SK-N-SH (cell line): ENCODE data around the gene CEACAM1. TPM values are rescaled to one million over a fixed set of nuclear protein-coding genes. Genes with fewer than 3 reads are reported as not detected.

Source experiments
- CTCF ChIA-PET: fragments of 300-600, 350-600 bp; formaldehyde crosslinking; extraction: SDS; loops from one replicate; lab custom pipeline; 2021; lab: Yijun Ruan, JAX
- POLR2A ChIA-PET: fragments of 350-600 bp; sonication (Branson Sonifier 250); formaldehyde crosslinking; extraction: SDS; loops from one replicate; lab custom pipeline; 2020; ENCODE audit warnings: antibody characterized with exemption, inconsistent platforms; lab: Yijun Ruan, JAX
- DNase-seq: peaks from one replicate; pipeline ENCODE4 v3.0.0; 2012
- H2AFZ ChIP-seq: fragments of 200-600 bp; sonication (generic); 2 replicates; pipeline ENCODE4 v1.8.1; 2016; ENCODE audit warnings: antibody characterized with exemption, mild to moderate bottlenecking, low read depth
- H3F3A ChIP-seq: fragments of 200-600 bp; sonication (generic); replicated peaks from 2 replicates; pipeline ENCODE3; 2016; ENCODE audit warnings: antibody characterized with exemption, mild to moderate bottlenecking; ENCODE audit not compliant: insufficient read depth
- H3K27ac ChIP-seq, 2 experiments: fragments of 200-500 bp in 1 of 2; fragments of 200-600 bp in 1 of 2; sonication (Bioruptor generic) in 1 of 2; sonication (generic), shearing (Covaris generic) in 1 of 2; 2 replicates each; pipeline versions ENCODE4 v1.5.1 to v1.6.1; 2014 to 2016; ENCODE audit warnings: low read depth in 2 of 2, inconsistent platforms in 1 of 2, low read length in 1 of 2, mild to moderate bottlenecking in 1 of 2, mixed read lengths in 1 of 2
- H3K27me3 ChIP-seq: fragments of 200-600 bp; sonication (generic), shearing (Covaris generic); 2 replicates; pipeline ENCODE4 v1.6.1; 2016; ENCODE audit warnings: mixed run types; ENCODE audit not compliant: insufficient read depth
- H3K36me3 ChIP-seq, 2 experiments: fragments of 200-500 bp in 1 of 2; fragments of 200-600 bp in 1 of 2; sonication (Bioruptor generic) in 1 of 2; sonication (generic) in 1 of 2; replicated peaks in 1 of 2; 2 replicates each; pipeline versions ENCODE3 to v1.5.1; 2014 to 2016; ENCODE audit warnings: low read length in 1 of 2, mild to moderate bottlenecking in 1 of 2; ENCODE audit not compliant: insufficient read depth in 2 of 2, control insufficient read depth in 1 of 2
- H3K4me1 ChIP-seq, 2 experiments: fragments of 200-500 bp in 1 of 2; fragments of 200-600 bp in 1 of 2; sonication (Bioruptor generic) in 1 of 2; sonication (generic), shearing (Covaris generic) in 1 of 2; 2 replicates each; pipeline versions ENCODE4 v1.5.1 to v1.6.1; 2014 to 2016; ENCODE audit warnings: low read depth in 1 of 2, low read length in 1 of 2, mixed run types in 1 of 2; ENCODE audit not compliant: insufficient read depth in 2 of 2, control insufficient read depth in 1 of 2
- H3K4me2 ChIP-seq: fragments of 200-600 bp; sonication (generic), shearing (Covaris generic); 2 replicates; pipeline ENCODE4 v1.6.1; 2017; ENCODE audit warnings: mixed run types
- H3K4me3 ChIP-seq, 2 experiments: fragments of 200-500 bp in 1 of 2; fragments of 200-600 bp in 1 of 2; sonication (Bioruptor generic) in 1 of 2; sonication (generic), shearing (Covaris generic) in 1 of 2; 2 replicates each; pipeline versions ENCODE4 v1.5.1 to v1.8.1; 2014 to 2016; ENCODE audit warnings: low read depth in 2 of 2, inconsistent platforms in 1 of 2, low read length in 1 of 2, mild to moderate bottlenecking in 1 of 2, mixed read lengths in 1 of 2, moderate library complexity in 1 of 2
- H3K79me2 ChIP-seq: fragments of 200-600 bp; sonication (generic); 2 replicates; pipeline ENCODE4 v1.8.1; 2017; ENCODE audit warnings: mild to moderate bottlenecking; ENCODE audit not compliant: insufficient read depth
- H3K9ac ChIP-seq: fragments of 200-600 bp; sonication (generic); 2 replicates; pipeline ENCODE4 v1.6.1; 2017; ENCODE audit warnings: mixed run types
- H3K9me2 ChIP-seq: fragments of 200-600 bp; sonication (generic); 2 replicates; pipeline ENCODE4 v1.6.1; 2017; ENCODE audit warnings: mixed run types
- H3K9me3 ChIP-seq: fragments of 200-600 bp; sonication (generic); 2 replicates; pipeline ENCODE4 v1.6.1; 2017; ENCODE audit warnings: mixed run types, mild to moderate bottlenecking, moderate library complexity
- H4K20me1 ChIP-seq: fragments of 200-600 bp; sonication (generic); 2 replicates; pipeline ENCODE4 v1.6.1; 2017; ENCODE audit warnings: mild to moderate bottlenecking, mixed run types; ENCODE audit not compliant: insufficient read depth
- ELF1 ChIP-seq: IDR thresholded peaks from 2 replicates; pipeline ENCODE4 v1.4.0; 2012
- EP300 ChIP-seq, 2 experiments: IDR thresholded peaks; 2 replicates each; pipeline versions ENCODE4 v1.4.0 to v1.6.1; 2012; ENCODE audit warnings: borderline replicate concordance in 1 of 2, low read depth in 1 of 2, low read length in 1 of 2
- FOSL2 ChIP-seq: IDR thresholded peaks from 2 replicates; pipeline ENCODE4 v1.4.0; 2012; ENCODE audit warnings: low read depth, mild to moderate bottlenecking, moderate library complexity, borderline replicate concordance
- FOXJ3 ChIP-seq: sonication (generic); formaldehyde crosslinking; IDR thresholded peaks from 2 replicates; pipeline ENCODE4 v1.5.1; 2020; ENCODE audit warnings: mild to moderate bottlenecking, missing genetic modification reagents
- GABPA ChIP-seq: IDR thresholded peaks from 2 replicates; pipeline ENCODE4 v1.4.0; 2012; ENCODE audit warnings: low read depth, mild to moderate bottlenecking
- MEF2A ChIP-seq: IDR thresholded peaks from 2 replicates; pipeline ENCODE4 v1.4.0; 2012; ENCODE audit warnings: low read depth, borderline replicate concordance
- MXI1 ChIP-seq: IDR thresholded peaks from 2 replicates; pipeline ENCODE4 v1.6.1; 2012; ENCODE audit warnings: mild to moderate bottlenecking, low read depth, low read length, improper control_type of control experiment
- NRF1 ChIP-seq: IDR thresholded peaks from 2 replicates; pipeline ENCODE4 v1.6.1; 2012; ENCODE audit warnings: low read depth, mild to moderate bottlenecking, low read length
- RAD21 ChIP-seq: IDR thresholded peaks from 2 replicates; pipeline ENCODE4 v1.6.1; 2012; ENCODE audit warnings: mild to moderate bottlenecking, low read length
- RXRA ChIP-seq: IDR thresholded peaks from 2 replicates; pipeline ENCODE4 v1.4.0; 2012; ENCODE audit warnings: low read depth, mild to moderate bottlenecking, borderline replicate concordance
- SIN3A ChIP-seq: IDR thresholded peaks from 2 replicates; pipeline ENCODE4 v1.6.1; 2012; ENCODE audit warnings: low read depth, mild to moderate bottlenecking, low read length, moderate library complexity, borderline replicate concordance
- SMC3 ChIP-seq: IDR thresholded peaks from 2 replicates; pipeline ENCODE4 v1.6.1; 2012; ENCODE audit warnings: low read depth, low read length, improper control_type of control experiment
- TAF1 ChIP-seq: IDR thresholded peaks from 2 replicates; pipeline ENCODE4 v1.6.1; 2012; ENCODE audit warnings: low read depth, mild to moderate bottlenecking, low read length, moderate library complexity, borderline replicate concordance
- YY1 ChIP-seq: IDR thresholded peaks from 2 replicates; pipeline ENCODE4 v1.4.0; 2012; ENCODE audit warnings: low read depth, mild to moderate bottlenecking
- WGBS: methylation state at CpG from one replicate; pipeline ENCODE4 v1.1.6; 2017; ENCODE audit warnings: low lambda C conversion rate; 5-methylcytosine and 5-hydroxymethylcytosine counted together
- polyA plus RNA-seq, 3 experiments: library from polyadenylated mRNA; depleted of rRNA; stranded (reverse); fragments of >200 nt; gene quantifications; 2 replicates each; pipeline ENCODE4 v1.2.3, GENCODE V29; 2012
- TF ChIP-seq, protein P1 (sequence below): fragments of 150-350 bp; IDR thresholded peaks from 2 replicates; pipeline ENCODE4 v1.6.1; 2017; ENCODE audit warnings: antibody characterized with exemption, low read length, low read depth, borderline replicate concordance
- TF ChIP-seq, protein P2 (sequence below): fragments of 150-350 bp; IDR thresholded peaks from 2 replicates; pipeline ENCODE4 v1.6.1; 2016; ENCODE audit warnings: mild to moderate bottlenecking, low read depth, low read length
- TF ChIP-seq, protein P3 (sequence below): IDR thresholded peaks from 2 replicates; pipeline ENCODE4 v1.6.1; 2012; ENCODE audit warnings: mild to moderate bottlenecking, low read depth, low read length, moderate library complexity
- TF ChIP-seq, protein P4 (sequence below): IDR thresholded peaks from 2 replicates; pipeline ENCODE4; 2012

CEACAM1 gene
- polyA plus RNA-seq, 1 of the 3 experiments (the other 2 are of a cell fraction), result 0.53 TPM

DNA sequence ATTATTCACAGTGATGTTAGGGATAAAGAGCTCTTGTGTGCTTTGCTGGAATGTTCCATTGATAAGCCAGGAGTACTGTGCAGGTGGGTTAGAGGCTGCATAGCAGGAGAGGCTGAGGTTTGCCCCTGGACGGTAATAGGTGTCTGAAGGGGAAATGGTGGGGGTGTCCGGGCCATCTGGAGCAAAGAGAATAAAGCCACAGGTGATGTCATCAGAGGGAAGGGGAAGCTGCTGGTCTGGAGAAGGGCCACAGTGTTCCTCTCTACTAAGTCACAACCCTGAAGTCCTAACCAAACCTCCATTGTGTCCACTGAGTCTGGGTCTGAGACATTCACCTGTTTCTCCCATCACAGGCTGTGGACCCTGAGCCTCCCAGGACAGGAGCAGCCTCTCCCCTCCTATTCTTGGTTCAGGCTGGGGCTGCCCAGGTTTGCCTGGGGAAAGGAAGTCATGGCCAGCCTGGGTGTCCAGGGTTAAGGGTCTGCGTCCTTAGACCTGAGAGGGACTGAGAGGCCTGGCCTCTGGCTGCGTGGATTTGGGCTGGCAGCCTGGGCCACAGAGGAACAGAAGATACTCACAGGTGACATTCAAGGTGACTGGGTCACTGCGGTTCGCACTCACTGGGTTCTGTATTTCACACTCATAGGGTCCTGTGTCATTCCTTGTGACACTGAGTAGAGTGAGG is 6.8 kb downstream of the CEACAM1 start:
- ChIA-PET POLR2A (no interaction called here), CTCF (interaction anchor here (1.0 to 7.5 kb wide), 3 partner anchors 8 to 83 kb away, joined by 3 to 49 read pairs (median 4); partner anchors contain the start of gene CEACAM1)
- no peaks in the 10 kb centered on the region; the same call in 1 of the 2 replicates for H3K9me2 ChIP-seq
- no peaks in the 10 kb centered on the region for H3K36me3 ChIP-seq
- TF ChIP-seq, protein P1, sequence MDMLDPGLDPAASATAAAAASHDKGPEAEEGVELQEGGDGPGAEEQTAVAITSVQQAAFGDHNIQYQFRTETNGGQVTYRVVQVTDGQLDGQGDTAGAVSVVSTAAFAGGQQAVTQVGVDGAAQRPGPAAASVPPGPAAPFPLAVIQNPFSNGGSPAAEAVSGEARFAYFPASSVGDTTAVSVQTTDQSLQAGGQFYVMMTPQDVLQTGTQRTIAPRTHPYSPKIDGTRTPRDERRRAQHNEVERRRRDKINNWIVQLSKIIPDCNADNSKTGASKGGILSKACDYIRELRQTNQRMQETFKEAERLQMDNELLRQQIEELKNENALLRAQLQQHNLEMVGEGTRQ, result no peak
- TF ChIP-seq YY1, result no peak
- TF ChIP-seq TAF1, result no peak
- no peak for TF ChIP-seq MXI1
- TF ChIP-seq SMC3, result no peak
- no peak for TF ChIP-seq EP300 (IDR thresholded peaks at IDR 0.05; ENCODE audit: borderline replicate concordance in 1 of 2, low read depth in 1 of 2, low read length in 1 of 2)
- no peak for TF ChIP-seq ELF1
- no peak for TF ChIP-seq GABPA
- no peak for TF ChIP-seq FOSL2
- TF ChIP-seq SIN3A, result no peak
- TF ChIP-seq RXRA, result no peak
- no peak for TF ChIP-seq FOXJ3
- TF ChIP-seq, protein P2, sequence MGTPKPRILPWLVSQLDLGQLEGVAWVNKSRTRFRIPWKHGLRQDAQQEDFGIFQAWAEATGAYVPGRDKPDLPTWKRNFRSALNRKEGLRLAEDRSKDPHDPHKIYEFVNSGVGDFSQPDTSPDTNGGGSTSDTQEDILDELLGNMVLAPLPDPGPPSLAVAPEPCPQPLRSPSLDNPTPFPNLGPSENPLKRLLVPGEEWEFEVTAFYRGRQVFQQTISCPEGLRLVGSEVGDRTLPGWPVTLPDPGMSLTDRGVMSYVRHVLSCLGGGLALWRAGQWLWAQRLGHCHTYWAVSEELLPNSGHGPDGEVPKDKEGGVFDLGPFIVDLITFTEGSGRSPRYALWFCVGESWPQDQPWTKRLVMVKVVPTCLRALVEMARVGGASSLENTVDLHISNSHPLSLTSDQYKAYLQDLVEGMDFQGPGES, result no peak
- no peak for TF ChIP-seq NRF1
- TF ChIP-seq, protein P3, sequence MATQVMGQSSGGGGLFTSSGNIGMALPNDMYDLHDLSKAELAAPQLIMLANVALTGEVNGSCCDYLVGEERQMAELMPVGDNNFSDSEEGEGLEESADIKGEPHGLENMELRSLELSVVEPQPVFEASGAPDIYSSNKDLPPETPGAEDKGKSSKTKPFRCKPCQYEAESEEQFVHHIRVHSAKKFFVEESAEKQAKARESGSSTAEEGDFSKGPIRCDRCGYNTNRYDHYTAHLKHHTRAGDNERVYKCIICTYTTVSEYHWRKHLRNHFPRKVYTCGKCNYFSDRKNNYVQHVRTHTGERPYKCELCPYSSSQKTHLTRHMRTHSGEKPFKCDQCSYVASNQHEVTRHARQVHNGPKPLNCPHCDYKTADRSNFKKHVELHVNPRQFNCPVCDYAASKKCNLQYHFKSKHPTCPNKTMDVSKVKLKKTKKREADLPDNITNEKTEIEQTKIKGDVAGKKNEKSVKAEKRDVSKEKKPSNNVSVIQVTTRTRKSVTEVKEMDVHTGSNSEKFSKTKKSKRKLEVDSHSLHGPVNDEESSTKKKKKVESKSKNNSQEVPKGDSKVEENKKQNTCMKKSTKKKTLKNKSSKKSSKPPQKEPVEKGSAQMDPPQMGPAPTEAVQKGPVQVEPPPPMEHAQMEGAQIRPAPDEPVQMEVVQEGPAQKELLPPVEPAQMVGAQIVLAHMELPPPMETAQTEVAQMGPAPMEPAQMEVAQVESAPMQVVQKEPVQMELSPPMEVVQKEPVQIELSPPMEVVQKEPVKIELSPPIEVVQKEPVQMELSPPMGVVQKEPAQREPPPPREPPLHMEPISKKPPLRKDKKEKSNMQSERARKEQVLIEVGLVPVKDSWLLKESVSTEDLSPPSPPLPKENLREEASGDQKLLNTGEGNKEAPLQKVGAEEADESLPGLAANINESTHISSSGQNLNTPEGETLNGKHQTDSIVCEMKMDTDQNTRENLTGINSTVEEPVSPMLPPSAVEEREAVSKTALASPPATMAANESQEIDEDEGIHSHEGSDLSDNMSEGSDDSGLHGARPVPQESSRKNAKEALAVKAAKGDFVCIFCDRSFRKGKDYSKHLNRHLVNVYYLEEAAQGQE, result no peak
- no peak for TF ChIP-seq MEF2A
- no peak for TF ChIP-seq RAD21
- TF ChIP-seq, protein P4, sequence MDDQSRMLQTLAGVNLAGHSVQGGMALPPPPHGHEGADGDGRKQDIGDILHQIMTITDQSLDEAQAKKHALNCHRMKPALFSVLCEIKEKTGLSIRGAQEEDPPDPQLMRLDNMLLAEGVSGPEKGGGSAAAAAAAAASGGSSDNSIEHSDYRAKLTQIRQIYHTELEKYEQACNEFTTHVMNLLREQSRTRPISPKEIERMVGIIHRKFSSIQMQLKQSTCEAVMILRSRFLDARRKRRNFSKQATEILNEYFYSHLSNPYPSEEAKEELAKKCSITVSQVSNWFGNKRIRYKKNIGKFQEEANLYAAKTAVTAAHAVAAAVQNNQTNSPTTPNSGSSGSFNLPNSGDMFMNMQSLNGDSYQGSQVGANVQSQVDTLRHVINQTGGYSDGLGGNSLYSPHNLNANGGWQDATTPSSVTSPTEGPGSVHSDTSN, result no peak
- no peak overlapping the region for H3K9ac ChIP-seq
- no peak overlapping the region for H3K4me3 ChIP-seq
- WGBS, result 71% methylated on average over 6 of the region's 6 CpGs
- no peaks in the 10 kb centered on the region for H3K27me3 ChIP-seq
- no peaks in the 10 kb centered on the region for H3F3A ChIP-seq
- no peaks in the 10 kb centered on the region for H4K20me1 ChIP-seq
- H3K79me2 ChIP-seq, result no peaks in the 10 kb centered on the region
- no peak overlapping the region for H3K27ac ChIP-seq
- H2AFZ ChIP-seq, result no peak overlapping the region
- no peak overlapping the region for H3K4me2 ChIP-seq
- DNase-seq, result no peak
- no peaks in the 10 kb centered on the region for H3K4me1 ChIP-seq
- no peaks in the 10 kb centered on the region for H3K9me3 ChIP-seq
